GM12891 (cell line): ENCODE measurements around the gene KCNK16.

Source experiments
- DNase-seq: peaks from one replicate; pipeline ENCODE4 v3.0.0; 2011; ENCODE audit warnings: low spot score; ENCODE audit not compliant: insufficient read length
- FAIRE-seq: peaks from 2 replicates; lab custom pipeline; 2011; peaks lifted over from hg19 to GRCh38; lab: Jason Lieb, UNC
- PAX5 ChIP-seq: IDR thresholded peaks from 2 replicates; pipeline ENCODE4 v1.6.1; 2011; ENCODE audit warnings: low read length, moderate library complexity, mild to moderate bottlenecking; ENCODE audit not compliant: insufficient read depth, severe bottlenecking
- POLR2A ChIP-seq: IDR thresholded peaks from 2 replicates; pipeline ENCODE4 v1.6.1; 2011; ENCODE audit warnings: low read depth, low read length, control low read depth
- POLR2AphosphoS5 ChIP-seq: IDR thresholded peaks from 2 replicates; pipeline ENCODE4 v1.6.1; 2011; ENCODE audit warnings: low read depth, low read length, control low read depth
- POU2F2 ChIP-seq: IDR thresholded peaks from 2 replicates; pipeline ENCODE4 v1.6.1; 2011; ENCODE audit warnings: low read depth, mild to moderate bottlenecking, control low read depth, low read length, moderate library complexity
- SPI1 ChIP-seq: IDR thresholded peaks from 2 replicates; pipeline ENCODE4 v1.6.1; 2011; ENCODE audit warnings: low read depth, low read length, control low read depth
- TAF1 ChIP-seq: IDR thresholded peaks from 2 replicates; pipeline ENCODE4 v1.6.1; 2011; ENCODE audit warnings: low read depth, low read length, control low read depth

Gene KCNK16

GRCh38 chr6:39342692-39343395 lies 20.3 kb upstream of the KCNK16 start:
- peak; percentile 35 for FAIRE-seq
- no peak for DNase-seq
- no peak for TF ChIP-seq PAX5
- peak; percentile 57 for TF ChIP-seq SPI1

DNA sequence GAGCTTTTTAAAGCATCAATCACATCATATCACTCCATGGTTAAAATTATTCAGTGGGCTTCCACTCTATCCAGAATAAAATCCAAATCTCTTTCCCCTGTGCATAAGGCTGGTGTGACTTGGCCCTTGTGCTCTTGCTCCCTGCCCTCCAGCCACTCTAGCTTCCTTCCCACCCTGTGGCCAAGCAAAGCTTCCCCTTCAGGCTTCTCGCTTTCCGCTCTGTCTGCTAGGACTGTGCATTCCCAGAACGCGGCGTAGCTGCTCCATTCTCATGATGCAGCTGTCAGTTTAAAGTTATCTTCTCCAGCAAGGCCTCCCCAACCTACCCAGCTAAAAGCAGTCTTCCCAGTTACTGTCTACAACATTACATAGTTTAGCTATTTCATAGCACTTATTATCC lies 19.4 kb upstream of the KCNK16 start:
- TF ChIP-seq POLR2A = no peak
- TF ChIP-seq PAX5 = no peak
- TF ChIP-seq SPI1 = no peak
- no peak for TF ChIP-seq POU2F2
- DNase-seq = no peak
- FAIRE-seq = no peak

DNA sequence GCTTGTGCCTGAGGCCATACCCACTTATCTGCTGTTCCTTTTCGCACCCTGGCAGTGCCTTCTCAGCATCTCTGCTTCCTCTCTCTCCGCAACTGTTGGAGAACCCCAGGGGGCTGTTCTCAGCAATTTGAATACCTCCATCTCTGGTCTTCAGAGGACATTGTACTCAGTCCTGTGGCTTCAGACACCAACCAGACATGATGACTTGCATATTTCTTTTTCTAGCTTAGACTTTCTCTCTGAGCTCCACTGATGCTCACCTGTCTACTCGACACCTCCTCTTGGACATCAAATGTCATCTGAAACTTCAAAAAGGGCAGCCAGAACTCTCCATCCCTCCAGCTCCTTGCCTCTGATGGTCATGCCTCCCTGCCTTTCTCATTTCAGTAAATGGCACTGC lies 18.9 kb upstream of the KCNK16 start:
- DNase-seq = no peak
- TF ChIP-seq POLR2AphosphoS5 (no peak), POU2F2 (no peak), PAX5 (no peak), SPI1 (no peak), TAF1 (no peak), POLR2A (no peak)
- no peak for FAIRE-seq

GRCh38 chr6:39339868-39340550 lies 17.5 kb upstream of the KCNK16 start:
- no peak for FAIRE-seq
- no peak for DNase-seq
- TF ChIP-seq PAX5 = no peak
- TF ChIP-seq POLR2AphosphoS5 = no peak
- TF ChIP-seq POU2F2 = no peak
- no peak for TF ChIP-seq TAF1
- TF ChIP-seq SPI1 = no peak
- TF ChIP-seq POLR2A = no peak

DNA sequence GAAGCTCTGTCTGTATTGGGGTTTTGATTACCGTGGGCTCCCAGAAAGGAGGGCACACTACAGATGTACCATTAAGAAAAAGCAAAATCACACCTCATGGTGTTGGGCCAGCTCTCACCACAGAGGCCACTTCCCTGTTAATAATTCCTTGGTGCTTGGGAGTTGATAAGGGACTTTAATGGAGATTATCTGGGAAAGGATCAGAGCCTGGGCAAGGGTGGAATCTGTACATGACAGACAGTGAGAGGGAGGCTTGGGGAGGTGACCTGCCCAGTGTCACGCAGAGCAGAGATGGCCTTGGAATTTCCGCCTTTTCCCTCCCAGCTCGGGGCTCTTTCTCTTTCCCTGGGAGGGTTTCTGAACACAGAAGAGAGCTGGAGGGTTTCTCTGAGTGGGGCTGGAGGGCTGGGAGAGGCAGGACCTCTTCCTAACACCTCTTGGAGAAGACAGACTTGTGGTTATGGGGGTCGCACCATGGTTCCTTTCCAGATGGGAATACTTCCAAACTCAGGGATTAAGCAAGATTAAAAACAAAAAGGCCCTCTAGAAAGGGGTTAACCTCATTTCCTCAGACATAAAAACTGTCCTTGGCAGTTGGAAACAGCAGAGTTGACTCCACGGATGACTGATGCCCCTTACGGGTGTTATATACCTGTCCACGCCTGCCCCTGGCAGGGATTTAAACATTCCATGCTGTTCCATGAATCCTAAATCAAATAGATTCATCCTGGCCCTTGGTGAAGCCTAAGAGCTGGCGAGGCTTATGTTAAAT lies 16.8 kb upstream of the KCNK16 start:
- DNase-seq (no peak), FAIRE-seq (no peak)
- TF ChIP-seq PAX5 (no peak), POLR2A (no peak), TAF1 (no peak), POLR2AphosphoS5 (no peak), POU2F2 (no peak), SPI1 (no peak)

- no peak for FAIRE-seq
- no peak for DNase-seq
- TF ChIP-seq POU2F2 = no peak
- TF ChIP-seq POLR2AphosphoS5 = no peak
- TF ChIP-seq TAF1 = no peak
- TF ChIP-seq SPI1 = no peak
- TF ChIP-seq POLR2A = no peak
- TF ChIP-seq PAX5 = no peak
Observed at GRCh38 chr6:39338397-39338796, 15.9 kb upstream of the KCNK16 start.

- TF ChIP-seq PAX5 (no peak), POLR2A (no peak), POLR2AphosphoS5 (no peak), SPI1 (no peak), TAF1 (no peak), POU2F2 (no peak)
- DNase-seq = no peak
- no peak for FAIRE-seq
Observed at GRCh38 chr6:39335780-39336545, 13.5 kb upstream of the KCNK16 start.

GRCh38 chr6:39333644-39334438 lies 11.3 kb upstream of the KCNK16 start:
- FAIRE-seq (no peak), DNase-seq (no peak)
- no peak for TF ChIP-seq POLR2A
- TF ChIP-seq POU2F2 = no peak
- no peak for TF ChIP-seq PAX5
- TF ChIP-seq POLR2AphosphoS5 = no peak
- no peak for TF ChIP-seq SPI1
- TF ChIP-seq TAF1 = no peak

GRCh38 chr6:39330476-39330875 lies 8.0 kb upstream of the KCNK16 start:
- DNase-seq (no peak), FAIRE-seq (peak; percentile 13)

More at GRCh38 chr6:39330476-39330875, 8.0 kb upstream of the KCNK16 start:
- TF ChIP-seq POLR2AphosphoS5 (no peak), POU2F2 (no peak), TAF1 (no peak), PAX5 (no peak)
